Mesenchymal stem cell (in vitro differentiated cells and primary cell): Measurements from ENCODE around the gene FLT3LG.

Source experiments
- DNase-seq: peaks from one replicate; pipeline ENCODE4 v3.0.0-alpha.2; 2013
- H2AFZ ChIP-seq: one replicate; pipeline ENCODE4 v1.6.1; 2013; ENCODE audit warnings: low read depth, mild to moderate bottlenecking, control low read depth, inconsistent platforms, low read length, moderate library complexity
- H2AK5ac ChIP-seq: 2 replicates; pipeline ENCODE4 v1.6.1; 2013; ENCODE audit warnings: low read length, moderate library complexity, mild to moderate bottlenecking, inconsistent platforms; ENCODE audit not compliant: severe bottlenecking
- H2BK120ac ChIP-seq: one replicate; pipeline ENCODE4 v1.6.1; 2013; ENCODE audit warnings: low read depth, mild to moderate bottlenecking, inconsistent platforms, low read length, moderate library complexity
- H2BK12ac ChIP-seq, 2 experiments: one replicate each; pipeline ENCODE4 v1.6.1; 2013; ENCODE audit warnings: inconsistent platforms in 2 of 2, low read length in 2 of 2, mild to moderate bottlenecking in 2 of 2, moderate library complexity in 2 of 2, control low read depth in 1 of 2
- H2BK15ac ChIP-seq: one replicate; pipeline ENCODE4 v1.6.1; 2013; ENCODE audit warnings: mild to moderate bottlenecking, low read depth, inconsistent platforms; ENCODE audit not compliant: poor library complexity, severe bottlenecking
- H2BK5ac ChIP-seq: 2 replicates; pipeline ENCODE4 v1.6.1; 2013; ENCODE audit warnings: low read depth, mild to moderate bottlenecking, low read length, control low read depth, inconsistent platforms; ENCODE audit not compliant: poor library complexity, severe bottlenecking
- H3K14ac ChIP-seq, 2 experiments: one replicate each; pipeline ENCODE4 v1.6.1; 2013; ENCODE audit warnings: inconsistent platforms in 2 of 2, low read length in 2 of 2, control low read depth in 1 of 2, mild to moderate bottlenecking in 1 of 2, moderate library complexity in 1 of 2
- H3K18ac ChIP-seq, 2 experiments: one replicate each; pipeline ENCODE4 v1.6.1; 2013; ENCODE audit warnings: inconsistent platforms in 2 of 2, low read length in 2 of 2, control low read depth in 1 of 2, low read depth in 1 of 2, mild to moderate bottlenecking in 1 of 2
- H3K23ac ChIP-seq, 2 experiments: one replicate each; pipeline ENCODE4 v1.6.1; 2013; ENCODE audit warnings: inconsistent platforms in 2 of 2, low read length in 2 of 2, mild to moderate bottlenecking in 2 of 2, moderate library complexity in 2 of 2, control low read depth in 1 of 2
- H3K27ac ChIP-seq: 2 replicates; pipeline ENCODE4 v1.5.1; 2013; ENCODE audit warnings: mild to moderate bottlenecking, moderate library complexity, low read length, control low read depth, inconsistent platforms; ENCODE audit not compliant: poor library complexity, severe bottlenecking
- H3K27me3 ChIP-seq, 2 experiments: 2 replicates each; pipeline versions ENCODE4 v1.6.1 to v1.7.0; 2013; ENCODE audit warnings: low read length in 2 of 2, mild to moderate bottlenecking in 2 of 2, moderate library complexity in 2 of 2, control low read depth in 1 of 2, inconsistent platforms in 1 of 2; ENCODE audit not compliant: control insufficient read depth in 1 of 2, insufficient read depth in 1 of 2
- H3K36me3 ChIP-seq, 2 experiments: 2 replicates each; pipeline versions ENCODE4 v1.6.1 to v1.7.0; 2013; ENCODE audit warnings: low read length in 2 of 2, control low read depth in 1 of 2, inconsistent platforms in 1 of 2, low read depth in 1 of 2, mild to moderate bottlenecking in 1 of 2; ENCODE audit not compliant: insufficient read depth in 2 of 2, control insufficient read depth in 1 of 2
- H3K4ac ChIP-seq, 2 experiments: one replicate each; pipeline ENCODE4 v1.6.1; 2013; ENCODE audit warnings: inconsistent platforms in 2 of 2, low read length in 2 of 2, mild to moderate bottlenecking in 2 of 2, moderate library complexity in 2 of 2, control low read depth in 1 of 2, low read depth in 1 of 2
- H3K4me1 ChIP-seq: 2 replicates; pipeline ENCODE4 v1.6.1; 2013; ENCODE audit warnings: low read depth, low read length, control low read depth; ENCODE audit not compliant: control insufficient read depth, insufficient read depth
- H3K4me2 ChIP-seq: 2 replicates; pipeline ENCODE4 v1.6.1; 2013; ENCODE audit warnings: low read length, mild to moderate bottlenecking, inconsistent platforms; ENCODE audit not compliant: poor library complexity, severe bottlenecking
- H3K4me3 ChIP-seq, 2 experiments: 2 replicates each; pipeline versions ENCODE4 v1.5.1 to v1.7.0; 2013; ENCODE audit warnings: low read length in 2 of 2, mild to moderate bottlenecking in 2 of 2, control low read depth in 1 of 2, low read depth in 1 of 2; ENCODE audit not compliant: insufficient read depth in 1 of 2
- H3K79me1 ChIP-seq: replicated peaks from 2 replicates; pipeline ENCODE4 v1.6.1; 2013; ENCODE audit warnings: mild to moderate bottlenecking, control low read depth, low read length, inconsistent platforms; ENCODE audit not compliant: poor library complexity, severe bottlenecking
- H3K9ac ChIP-seq: 2 replicates; pipeline ENCODE4 v1.7.0; 2013; ENCODE audit warnings: mild to moderate bottlenecking, low read length, moderate library complexity
- H3K9me3 ChIP-seq: 2 replicates; pipeline ENCODE4 v1.7.0; 2013; ENCODE audit warnings: mild to moderate bottlenecking, low read length; ENCODE audit not compliant: control insufficient read depth
- H4K8ac ChIP-seq: one replicate; pipeline ENCODE4 v1.6.1; 2013; ENCODE audit warnings: inconsistent platforms, mild to moderate bottlenecking, low read length, moderate library complexity
- H4K91ac ChIP-seq: one replicate; pipeline ENCODE4 v1.6.1; 2013; ENCODE audit warnings: mild to moderate bottlenecking, low read length, inconsistent platforms
- WGBS: methylation state at CpG from one replicate; pipeline ENCODE4 v1.1.7; 2013; ENCODE audit warnings: mixed read lengths; 5-methylcytosine and 5-hydroxymethylcytosine counted together

Gene FLT3LG

GRCh38 chr19:49496574-49497008 lies 22.6 kb downstream of the FLT3LG start:
- H3K27ac ChIP-seq: peak overlapping the region; percentile 86
- peak overlapping the region; percentile 74 for H3K4me2 ChIP-seq
- WGBS: under 1% methylated on average over 11 of the region's 11 CpGs
- H3K79me1 ChIP-seq: peaks cover 7% of the 10 kb centered on the region
- no peaks in the 10 kb centered on the region for H3K27me3 ChIP-seq
- H2BK15ac ChIP-seq: no peak overlapping the region
- no peak overlapping the region for H3K23ac ChIP-seq
- no peak overlapping the region for H3K14ac ChIP-seq
- H3K9me3 ChIP-seq: no peaks in the 10 kb centered on the region
- peaks cover 27% of the 10 kb centered on the region for H3K4me1 ChIP-seq
- peak overlapping the region; percentile 34 for H2BK5ac ChIP-seq
- peak overlapping the region; percentile 70 for H4K8ac ChIP-seq
- H3K9ac ChIP-seq: peak overlapping the region; percentile 100
- peak overlapping the region; percentile 63 for H2AK5ac ChIP-seq
- peaks cover 47 to 50% of the 10 kb centered on the region in 2 experiments for H3K36me3 ChIP-seq
- H2AFZ ChIP-seq: no peak overlapping the region
- H3K4me3 ChIP-seq: peak overlapping the region; percentile 75 to 99
- H3K4ac ChIP-seq: peak overlapping the region; percentile 60 to 84
- H4K91ac ChIP-seq: no peak overlapping the region
- no peak overlapping the region for H2BK120ac ChIP-seq
- peak overlapping the region in 1 of 2 experiments; percentile 91 for H3K18ac ChIP-seq
- no peak overlapping the region for H2BK12ac ChIP-seq
- DNase-seq: no peak

- WGBS: 42% methylated on average over 22 of the region's 22 CpGs
Measured at GRCh38 chr19:49497047-49497788, 23.2 kb downstream of the FLT3LG start.

GRCh38 chr19:49497789-49498103 lies 23.7 kb downstream of the FLT3LG start:
- Histone ChIP-seq H3K4me3 (peak overlapping the region in 1 of 2 experiments; percentile 99), H2BK5ac (no peak overlapping the region), H2BK15ac (no peak overlapping the region), H3K18ac (no peak overlapping the region), H3K14ac (no peak overlapping the region), H3K9me3 (no peaks in the 10 kb centered on the region), H4K91ac (no peak overlapping the region), H2BK12ac (no peak overlapping the region), H3K23ac (no peak overlapping the region), H2AK5ac (no peak overlapping the region), H3K79me1 (peaks cover 7% of the 10 kb centered on the region), H3K4me1 (peaks cover 27% of the 10 kb centered on the region), H4K8ac (no peak overlapping the region), H3K36me3 (peaks cover 36 to 38% of the 10 kb centered on the region in 2 experiments), H2BK120ac (no peak overlapping the region), H3K27me3 (no peaks in the 10 kb centered on the region), H2AFZ (no peak overlapping the region), H3K4ac (no peak overlapping the region), H3K27ac (no peak overlapping the region), H3K4me2 (peak overlapping the region; percentile 74), H3K9ac (peak overlapping the region; percentile 100)
- WGBS: 95% methylated on average over 12 of the region's 12 CpGs
- DNase-seq: no peak

More at GRCh38 chr19:49497047-49497788, 23.2 kb downstream of the FLT3LG start:
- H3K36me3 ChIP-seq: peaks cover 41 to 44% of the 10 kb centered on the region in 2 experiments
- peak overlapping the region; percentile 8 for H2AK5ac ChIP-seq
- H3K4ac ChIP-seq: peak overlapping the region in 1 of 2 experiments; percentile 19
- H3K4me2 ChIP-seq: peak overlapping the region; percentile 74
- no peak overlapping the region for H4K8ac ChIP-seq
- peak; percentile 58 for DNase-seq
- H2AFZ ChIP-seq: no peak overlapping the region
- no peak overlapping the region for H3K23ac ChIP-seq
- peaks cover 27% of the 10 kb centered on the region for H3K4me1 ChIP-seq
- H4K91ac ChIP-seq: no peak overlapping the region
- peak overlapping the region; percentile 59 to 99 for H3K4me3 ChIP-seq
- peak overlapping the region; percentile 100 for H3K9ac ChIP-seq
- H3K27ac ChIP-seq: peak overlapping the region; percentile 86
- H3K27me3 ChIP-seq: no peaks in the 10 kb centered on the region
- H2BK120ac ChIP-seq: no peak overlapping the region
- H3K9me3 ChIP-seq: no peaks in the 10 kb centered on the region
- H2BK12ac ChIP-seq: no peak overlapping the region
- H3K79me1 ChIP-seq: peaks cover 7% of the 10 kb centered on the region
- no peak overlapping the region for H2BK15ac ChIP-seq
- H3K14ac ChIP-seq: no peak overlapping the region
- H3K18ac ChIP-seq: no peak overlapping the region
- H2BK5ac ChIP-seq: no peak overlapping the region

- Histone ChIP-seq H3K4me1 (peaks cover 28% of the 10 kb centered on the region), H3K27ac (no peak overlapping the region)
- 97% methylated on average over 4 of the region's 7 CpGs for WGBS
Measured at GRCh38 chr19:49498475-49498874, 24.5 kb downstream of the FLT3LG start.

More at GRCh38 chr19:49498475-49498874, 24.5 kb downstream of the FLT3LG start:
- Histone ChIP-seq H2BK120ac (no peak overlapping the region), H2AK5ac (no peak overlapping the region), H3K79me1 (peaks cover 7% of the 10 kb centered on the region), H2BK12ac (no peak overlapping the region), H3K18ac (no peak overlapping the region), H3K14ac (no peak overlapping the region), H3K4me3 (peak overlapping the region in 1 of 2 experiments; percentile 99), H3K4me2 (no peak overlapping the region), H2AFZ (no peak overlapping the region), H3K23ac (no peak overlapping the region), H2BK5ac (no peak overlapping the region), H4K91ac (no peak overlapping the region), H2BK15ac (no peak overlapping the region), H3K36me3 (peaks cover 31 to 33% of the 10 kb centered on the region in 2 experiments), H3K4ac (no peak overlapping the region), H3K9me3 (no peaks in the 10 kb centered on the region), H4K8ac (no peak overlapping the region), H3K27me3 (no peaks in the 10 kb centered on the region), H3K9ac (peak overlapping the region; percentile 100)
- DNase-seq: no peak
